HPDE6-E6E7 (cell line): ENCODE data around the gene USP20.
A peak's percentile ranks its signal among the peaks of the same experiment; 100 is the strongest.

Source experiments
- DNase-seq: peaks from one replicate; pipeline ENCODE4 v3.0.0; 2011; ENCODE audit warnings: missing footprints; ENCODE audit errors: extremely low spot score

USP20 gene

DNA sequence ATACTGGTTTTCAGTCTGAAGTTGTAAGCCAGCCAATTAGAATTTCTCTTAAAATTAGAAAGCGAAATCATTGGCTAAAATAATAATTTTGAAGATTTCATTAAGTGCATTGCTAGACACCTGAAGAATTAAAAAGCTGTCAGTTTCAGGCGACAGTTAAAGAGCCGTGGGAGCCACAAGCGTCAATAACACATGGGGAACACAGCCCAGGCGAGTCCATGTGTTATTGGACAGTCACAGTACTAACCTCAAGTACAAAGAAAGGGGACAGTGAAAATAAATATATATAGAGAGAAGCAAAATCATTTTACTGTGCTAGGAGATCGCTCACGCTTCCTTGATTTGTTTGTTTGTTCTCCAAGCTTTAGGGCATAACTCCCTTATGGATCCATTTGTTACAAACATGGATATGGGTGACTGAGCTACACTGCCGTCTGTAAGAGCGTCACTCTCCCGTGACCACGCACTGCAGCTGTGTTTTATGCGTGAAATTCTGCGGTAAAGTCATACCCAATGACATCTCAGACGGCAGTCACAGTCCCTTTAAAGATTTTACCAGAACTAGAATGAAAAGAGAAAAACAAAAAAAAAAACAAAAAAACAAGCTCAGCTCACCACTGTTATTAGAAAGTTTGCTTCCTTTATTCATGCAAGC lies 83.2 kb downstream of the USP20 start:
- DNase-seq = no peak

DNA sequence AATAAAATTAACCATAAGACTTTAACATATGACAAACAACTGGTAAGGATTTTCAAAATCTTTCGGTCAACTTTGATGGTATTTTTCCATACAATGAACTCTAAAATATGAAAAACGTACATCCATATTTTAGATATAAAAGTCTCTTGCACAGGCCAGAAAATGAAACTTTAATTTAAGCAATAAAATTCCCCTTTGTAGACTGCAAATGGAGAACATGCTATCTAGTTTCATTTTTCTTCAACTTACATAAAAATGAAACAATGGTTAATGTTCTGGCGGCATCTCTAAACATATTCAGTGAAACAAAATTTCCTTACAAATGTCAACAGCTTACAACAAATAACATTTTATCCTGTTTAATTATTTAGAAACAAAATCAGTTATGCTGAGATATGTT lies 84.0 kb downstream of the USP20 start:
- no peak for DNase-seq

DNA sequence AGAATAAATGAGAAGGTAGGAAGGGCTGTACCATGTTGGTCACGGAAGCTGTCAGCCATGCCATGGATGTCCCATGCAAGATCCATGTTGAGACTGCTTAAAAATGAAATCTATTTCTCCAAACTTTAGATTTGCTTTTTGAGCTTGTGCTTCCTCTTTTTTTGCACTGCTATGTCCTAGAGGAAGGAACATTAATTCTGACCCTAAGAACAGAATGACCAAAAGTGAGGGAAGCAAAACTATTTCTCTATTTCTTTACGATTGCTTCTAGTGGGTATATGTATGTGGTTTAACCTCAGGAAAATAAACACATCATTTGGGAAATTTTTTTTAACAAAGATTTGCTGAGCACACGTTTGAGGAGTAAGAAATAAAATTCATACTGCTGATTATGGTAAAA lies 84.6 kb downstream of the USP20 start:
- DNase-seq = no peak

DNA sequence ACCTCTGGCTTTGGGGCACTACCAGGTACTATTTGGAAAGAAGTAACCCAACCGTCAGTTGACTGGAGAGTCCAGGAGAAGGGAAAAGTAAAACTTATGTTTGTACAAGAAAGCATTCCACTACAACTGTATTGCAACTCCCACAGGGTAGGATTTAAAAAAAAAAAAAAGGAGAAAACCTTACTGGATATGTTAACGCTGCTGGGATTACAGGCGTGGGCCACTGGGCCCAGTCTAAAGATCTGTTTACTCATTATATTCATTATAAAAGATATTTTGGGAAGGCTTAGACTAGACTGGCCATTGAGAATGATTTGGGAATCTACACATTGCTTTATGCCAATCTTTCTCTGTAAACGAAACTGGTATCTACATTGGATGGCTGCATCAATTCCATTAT lies 86.6 kb downstream of the USP20 start:
- no peak for DNase-seq

DNA sequence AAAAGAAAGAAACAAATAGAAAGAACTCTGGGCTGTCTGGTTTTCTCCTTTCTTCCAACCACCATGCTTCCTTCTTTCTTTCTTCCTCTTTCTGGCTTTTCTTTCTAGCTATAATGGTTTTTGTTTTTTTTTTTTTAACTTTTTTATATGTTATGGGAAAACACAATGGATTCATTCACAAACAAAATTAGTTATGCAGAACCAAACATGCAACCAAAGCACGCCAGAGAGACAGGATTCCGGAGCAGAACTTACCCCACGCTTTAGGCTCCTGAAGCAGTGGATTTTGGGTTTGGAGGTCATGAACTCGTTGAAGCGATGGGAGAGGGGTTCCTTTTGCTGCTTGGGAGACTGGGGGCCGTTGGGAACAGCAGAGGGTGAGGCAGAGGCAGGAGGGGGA lies 88.3 kb downstream of the USP20 start:
- DNase-seq = no peak

DNA sequence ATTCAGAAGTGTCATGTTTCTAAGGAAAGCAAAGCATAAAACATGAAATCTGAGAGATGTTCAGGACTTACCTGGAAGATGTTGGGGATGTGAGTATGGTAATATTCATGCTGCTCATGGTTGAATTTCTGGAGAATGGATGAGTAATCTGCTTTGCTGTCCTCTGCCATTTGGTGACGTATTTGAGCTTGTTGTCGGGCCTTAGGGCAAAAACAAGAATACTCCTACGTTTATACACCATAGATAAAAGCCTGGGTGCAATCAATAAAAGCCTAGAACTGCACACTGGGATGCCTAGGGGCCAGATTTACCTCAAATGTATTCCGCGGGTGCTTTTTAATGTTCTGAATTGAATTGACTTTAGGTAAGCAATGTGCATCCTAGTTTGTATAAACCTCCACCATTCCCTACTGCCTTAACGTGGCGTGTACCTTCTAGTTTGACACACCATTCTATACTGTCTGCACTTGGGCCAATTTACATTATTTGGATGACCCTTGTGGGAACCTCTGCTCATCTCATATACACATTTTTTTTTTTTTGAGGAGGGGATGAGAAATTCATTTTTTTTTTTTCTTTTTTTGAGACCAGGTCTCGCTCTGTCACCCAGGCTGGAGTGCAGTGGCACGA lies 94.4 kb downstream of the USP20 start:
- DNase-seq = peak; percentile 32

DNA sequence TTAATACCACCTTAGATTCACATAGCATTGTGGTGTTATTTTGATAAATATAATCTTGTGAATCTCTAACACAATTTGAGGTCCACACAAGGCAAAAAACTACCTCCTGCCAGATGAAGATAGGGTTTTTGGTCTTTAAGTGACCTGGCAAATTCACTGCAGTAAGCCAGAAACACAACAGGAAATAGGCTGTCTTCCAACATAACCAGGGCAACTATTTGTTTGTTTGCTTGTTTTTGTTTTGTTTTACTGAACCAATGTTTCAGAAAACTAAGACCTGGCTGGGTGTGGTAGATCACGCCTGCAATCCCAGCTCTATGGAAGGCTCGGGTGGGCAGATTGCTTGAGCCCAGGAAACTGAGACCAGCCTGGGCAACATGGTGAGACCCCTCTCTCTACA lies 95.5 kb downstream of the USP20 start:
- DNase-seq = no peak
